Fibroblast of mammary gland (primary cell): ENCODE measurements around the gene TMEM134.

Experiments
- DNase-seq: peaks from one replicate; pipeline ENCODE4 v3.0.0-alpha.2; 2010; ENCODE audit warnings: low read depth
- H3K4me3 ChIP-seq: 2 replicates; pipeline ENCODE4 v1.5.1; 2011; ENCODE audit warnings: low read depth, mild to moderate bottlenecking, low read length, moderate library complexity; ENCODE audit not compliant: control insufficient read depth
- CTCF ChIP-seq: conservative IDR thresholded peaks from 2 replicates; pipeline ENCODE4 v1.5.1; 2011; ENCODE audit warnings: low read depth, low read length, inconsistent platforms; ENCODE audit not compliant: control insufficient read depth, insufficient read depth

The TMEM134 gene

GRCh38 chr11:67412495-67413179, 56.4 kb downstream of the TMEM134 start:
- no peak overlapping the region for H3K4me3 ChIP-seq
- DNase-seq = no peak
- no peak for TF ChIP-seq CTCF

- H3K4me3 ChIP-seq = no peak overlapping the region
- no peak for TF ChIP-seq CTCF
- DNase-seq = no peak
These were observed 57.3 kb downstream of the TMEM134 start for GRCh38 chr11:67411785-67412152.
